Activated naive CD8-positive, alpha-beta T cell treated with anti-CD3 and anti-CD28 coated beads, Interleukin-2, amount 10 ng/mL, durations not matched to agents 7 days and 5 days (primary cell): Measurements from ENCODE around the gene THADA. TPM values are rescaled to one million over a fixed set of nuclear protein-coding genes. Genes with fewer than 3 reads are reported as not detected.

Experiments used
- ATAC-seq: fragments of 150-1000 bp; cut with Tn5 transposase; one replicate; pipeline ENCODE4 v1.10.0; 2021; ENCODE audit warnings: low read depth, moderate library complexity
- POLR2A ChIA-PET: fragments of 350-600 bp; sonication (Branson Sonifier 250); formaldehyde crosslinking; loops from one replicate; lab custom pipeline; 2021; ENCODE audit warnings: antibody characterized with exemption; lab: Charles Lee
- DNase-seq: peaks from one replicate; pipeline ENCODE4 v3.0.0; 2021
- H3K27ac Mint-ChIP-seq: one replicate; pipeline ENCODE4 v1.8.0; 2022; ENCODE audit warnings: mild to moderate bottlenecking, mixed read lengths
- H3K27me3 Mint-ChIP-seq: one replicate; pipeline ENCODE4 v1.8.0; 2022; ENCODE audit warnings: mild to moderate bottlenecking, moderate library complexity, mixed read lengths
- H3K36me3 Mint-ChIP-seq: one replicate; pipeline ENCODE4 v1.8.0; 2021; ENCODE audit warnings: mild to moderate bottlenecking, mixed read lengths
- H3K4me1 Mint-ChIP-seq: one replicate; pipeline ENCODE4 v1.8.0; 2021; ENCODE audit warnings: mixed read lengths
- H3K4me3 Mint-ChIP-seq: one replicate; pipeline ENCODE4 v1.8.0; 2022; ENCODE audit warnings: mild to moderate bottlenecking, moderate library complexity, mixed read lengths
- H3K9me3 Mint-ChIP-seq: one replicate; pipeline ENCODE4 v1.8.0; 2021; ENCODE audit warnings: mixed read lengths
- total RNA-seq, 2 experiments: library from RNA; stranded (reverse); gene quantifications; one replicate each; pipeline ENCODE4 v1.2.3, GENCODE V29; 2021

The THADA gene
- total RNA-seq, 2 experiments from 2014 or later = 30.5 to 30.8 TPM

GRCh38 chr2:43315482-43315881, 280.4 kb downstream of the THADA start:
- no peak for ATAC-seq
- H3K4me1 Mint-ChIP-seq = peaks cover 17% of the 10 kb centered on the region
- H3K9me3 Mint-ChIP-seq = peaks cover 2% of the 10 kb centered on the region
- peaks cover 17% of the 10 kb centered on the region for H3K36me3 Mint-ChIP-seq
- DNase-seq = no peak
- POLR2A ChIA-PET = no interaction called here
- H3K4me3 Mint-ChIP-seq = no peak overlapping the region
- H3K27ac Mint-ChIP-seq = no peak overlapping the region
- H3K27me3 Mint-ChIP-seq = no peaks in the 10 kb centered on the region

- no peak overlapping the region for H3K27ac Mint-ChIP-seq
- no peak overlapping the region for H3K4me3 Mint-ChIP-seq
- peaks cover 15% of the 10 kb centered on the region for H3K36me3 Mint-ChIP-seq
- H3K4me1 Mint-ChIP-seq = peaks cover 17% of the 10 kb centered on the region
- no peak for DNase-seq
- no peaks in the 10 kb centered on the region for H3K27me3 Mint-ChIP-seq
- ATAC-seq = no peak
- peaks cover 2% of the 10 kb centered on the region for H3K9me3 Mint-ChIP-seq
- POLR2A ChIA-PET = no interaction called here
Measured at GRCh38 chr2:43314299-43314927, 281.4 kb downstream of the THADA start.

GRCh38 chr2:43313642-43314017, 282.2 kb downstream of the THADA start:
- Mint-ChIP-seq H3K4me1 (peaks cover 15% of the 10 kb centered on the region), H3K36me3 (peaks cover 12% of the 10 kb centered on the region), H3K27me3 (no peaks in the 10 kb centered on the region), H3K27ac (no peak overlapping the region), H3K4me3 (no peak overlapping the region), H3K9me3 (peaks cover 2% of the 10 kb centered on the region)
- no peak for ATAC-seq
- no peak for DNase-seq
- POLR2A ChIA-PET = no interaction called here

DNA sequence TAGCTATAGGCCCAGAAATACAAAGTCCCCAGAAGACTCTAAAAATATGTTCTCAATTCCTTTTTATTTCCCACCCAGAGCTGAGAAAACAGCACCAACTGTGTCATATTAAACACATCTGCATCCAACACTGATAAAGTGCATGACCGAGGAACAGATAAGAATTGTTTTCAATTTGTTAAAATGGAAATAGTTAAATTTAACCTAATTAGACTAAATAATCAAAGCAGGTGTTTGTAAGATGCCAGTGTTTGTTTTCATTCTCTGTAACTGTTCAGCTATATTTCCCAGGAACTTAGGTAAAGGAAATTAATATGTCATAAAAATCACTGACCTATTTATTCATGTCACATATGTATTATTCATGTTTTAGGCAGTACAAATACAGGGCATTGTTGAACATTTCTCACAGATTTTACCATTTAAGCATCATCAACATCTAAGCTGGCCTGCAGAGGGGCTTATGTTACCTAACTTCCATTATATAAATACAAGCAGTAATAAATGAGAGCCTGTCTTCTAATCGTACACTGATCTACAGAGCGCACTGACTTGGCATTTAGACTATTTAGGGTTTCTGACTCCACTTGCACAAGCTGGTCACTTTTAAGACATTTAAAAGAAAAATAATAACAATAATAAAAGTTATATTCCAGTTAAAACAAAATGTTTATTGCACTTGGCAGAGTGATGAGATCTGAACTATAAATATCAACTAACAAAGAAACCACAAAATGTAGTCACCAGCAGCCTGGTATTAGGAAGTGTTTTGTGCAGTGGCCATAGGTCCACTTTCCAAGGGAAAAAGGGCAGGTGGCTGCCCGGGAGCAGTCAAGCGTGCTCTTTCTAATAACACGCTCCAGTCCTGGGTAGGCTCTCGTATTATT, 282.8 kb downstream of the THADA start:
- ATAC-seq (no peak), DNase-seq (no peak)
- no peaks in the 10 kb centered on the region for H3K27me3 Mint-ChIP-seq
- H3K4me3 Mint-ChIP-seq = no peak overlapping the region
- H3K27ac Mint-ChIP-seq = no peak overlapping the region
- peaks cover 2% of the 10 kb centered on the region for H3K9me3 Mint-ChIP-seq
- H3K36me3 Mint-ChIP-seq = peaks cover 14% of the 10 kb centered on the region
- peaks cover 15% of the 10 kb centered on the region for H3K4me1 Mint-ChIP-seq
- POLR2A ChIA-PET = no interaction called here

DNA sequence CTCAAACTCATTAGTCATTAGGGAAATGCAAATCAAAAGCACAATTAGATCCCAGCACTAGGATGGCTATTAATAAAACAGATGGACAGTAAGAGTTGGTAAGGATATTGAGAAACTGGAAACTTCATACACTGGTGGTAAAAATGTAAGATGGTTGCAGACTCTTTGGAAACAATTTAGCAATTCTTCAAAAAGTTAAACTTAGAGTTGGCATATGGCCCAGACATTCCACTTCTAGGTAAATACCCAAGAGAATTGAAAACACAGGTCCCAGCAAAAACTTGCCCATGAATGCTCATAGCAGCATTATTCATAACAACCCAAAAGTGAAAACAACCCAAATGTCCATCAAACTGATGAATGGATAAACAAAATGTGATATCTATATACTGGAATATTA, 284.6 kb downstream of the THADA start:
- no peak for ATAC-seq
- Mint-ChIP-seq H3K9me3 (peaks cover 2% of the 10 kb centered on the region), H3K4me3 (no peak overlapping the region), H3K27ac (no peak overlapping the region), H3K27me3 (no peaks in the 10 kb centered on the region), H3K4me1 (peaks cover 14% of the 10 kb centered on the region), H3K36me3 (peaks cover 13% of the 10 kb centered on the region)
- no peak for DNase-seq
- POLR2A ChIA-PET = no interaction called here

- peaks cover 10% of the 10 kb centered on the region for H3K36me3 Mint-ChIP-seq
- POLR2A ChIA-PET = no interaction called here
- DNase-seq (no peak), ATAC-seq (no peak)
- H3K27me3 Mint-ChIP-seq = no peaks in the 10 kb centered on the region
- H3K4me3 Mint-ChIP-seq = no peak overlapping the region
- H3K4me1 Mint-ChIP-seq = peaks cover 8% of the 10 kb centered on the region
- no peak overlapping the region for H3K27ac Mint-ChIP-seq
- H3K9me3 Mint-ChIP-seq = peaks cover 2% of the 10 kb centered on the region
Measured at GRCh38 chr2:43309935-43310334, 285.9 kb downstream of the THADA start.

GRCh38 chr2:43307973-43308372, 287.9 kb downstream of the THADA start:
- Mint-ChIP-seq H3K4me1 (peaks cover 11% of the 10 kb centered on the region), H3K9me3 (peaks cover 2% of the 10 kb centered on the region), H3K4me3 (no peak overlapping the region), H3K36me3 (peaks cover 13% of the 10 kb centered on the region), H3K27me3 (no peaks in the 10 kb centered on the region), H3K27ac (no peak overlapping the region)
- POLR2A ChIA-PET = no interaction called here
- DNase-seq (no peak), ATAC-seq (no peak)

DNA sequence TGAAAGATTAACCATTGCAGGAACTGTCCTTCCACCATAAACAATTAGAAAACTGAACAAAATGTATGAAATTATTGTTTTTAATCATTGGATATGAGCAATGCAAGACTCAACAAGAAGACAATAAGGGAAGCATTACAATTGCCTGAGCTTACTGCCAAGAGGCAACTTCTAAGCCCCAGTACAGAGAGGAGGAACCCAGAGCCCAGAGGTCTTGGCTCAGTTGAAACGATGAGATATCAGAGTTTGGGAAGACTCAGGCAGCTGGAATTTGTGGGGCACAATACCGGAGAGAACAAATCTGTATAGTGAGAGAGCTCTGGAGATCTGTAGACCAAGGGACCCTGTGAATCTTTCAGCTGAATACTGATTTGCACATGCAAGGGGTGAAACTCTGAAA, 288.8 kb downstream of the THADA start:
- POLR2A ChIA-PET = no interaction called here
- no peak for ATAC-seq

GRCh38 chr2:43306197-43306596, 289.6 kb downstream of the THADA start:
- Mint-ChIP-seq H3K27ac (no peak overlapping the region), H3K36me3 (peaks cover 13% of the 10 kb centered on the region), H3K4me1 (peaks cover 11% of the 10 kb centered on the region), H3K27me3 (no peaks in the 10 kb centered on the region), H3K9me3 (peaks cover 2% of the 10 kb centered on the region), H3K4me3 (no peak overlapping the region)
- no peak for DNase-seq
- ATAC-seq = no peak
- POLR2A ChIA-PET = no interaction called here

More for the DNA sequence above, 288.8 kb downstream of the THADA start:
- no peaks in the 10 kb centered on the region for H3K27me3 Mint-ChIP-seq
- no peak overlapping the region for H3K4me3 Mint-ChIP-seq
- no peak overlapping the region for H3K27ac Mint-ChIP-seq
- peaks cover 2% of the 10 kb centered on the region for H3K9me3 Mint-ChIP-seq
- H3K4me1 Mint-ChIP-seq = peaks cover 11% of the 10 kb centered on the region
- peaks cover 13% of the 10 kb centered on the region for H3K36me3 Mint-ChIP-seq
- DNase-seq = no peak

- no peaks in the 10 kb centered on the region for H3K27me3 Mint-ChIP-seq
- H3K4me1 Mint-ChIP-seq = peaks cover 11% of the 10 kb centered on the region
- peaks cover 11% of the 10 kb centered on the region for H3K36me3 Mint-ChIP-seq
- peaks cover under 1% of the 10 kb centered on the region for H3K9me3 Mint-ChIP-seq
- POLR2A ChIA-PET = no interaction called here
- DNase-seq (no peak), ATAC-seq (no peak)
- H3K4me3 Mint-ChIP-seq = no peak overlapping the region
- no peak overlapping the region for H3K27ac Mint-ChIP-seq
Measured at GRCh38 chr2:43305517-43305916, 290.3 kb downstream of the THADA start.

DNA sequence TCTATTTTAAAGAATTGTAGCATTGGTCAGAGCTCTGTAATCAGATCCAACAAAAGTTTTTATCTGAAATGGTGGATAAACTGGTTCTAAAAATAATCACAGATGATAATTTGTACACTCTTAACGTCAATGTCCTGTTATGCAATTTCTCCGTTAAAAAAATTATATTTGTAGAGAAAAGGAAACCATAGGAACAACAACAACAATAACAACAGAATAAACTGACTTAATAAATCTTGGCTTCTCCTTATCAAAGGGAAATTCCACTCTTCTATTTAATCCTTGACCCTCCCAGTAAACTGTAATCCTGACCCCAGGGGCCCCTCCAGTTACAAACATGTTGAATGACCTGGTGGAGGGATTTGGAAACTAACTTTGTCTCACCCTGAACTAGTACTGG, 290.8 kb downstream of the THADA start:
- POLR2A ChIA-PET = no interaction called here
- Mint-ChIP-seq H3K9me3 (no peaks in the 10 kb centered on the region), H3K4me1 (peaks cover 11% of the 10 kb centered on the region), H3K4me3 (no peak overlapping the region), H3K36me3 (peaks cover 10% of the 10 kb centered on the region), H3K27me3 (no peaks in the 10 kb centered on the region), H3K27ac (no peak overlapping the region)
- no peak for DNase-seq
- no peak for ATAC-seq

GRCh38 chr2:43303889-43304288, 291.9 kb downstream of the THADA start:
- DNase-seq (no peak), ATAC-seq (no peak)
- H3K4me3 Mint-ChIP-seq = no peak overlapping the region
- no peaks in the 10 kb centered on the region for H3K27me3 Mint-ChIP-seq
- H3K27ac Mint-ChIP-seq = no peak overlapping the region
- H3K4me1 Mint-ChIP-seq = peaks cover 11% of the 10 kb centered on the region
- H3K9me3 Mint-ChIP-seq = no peaks in the 10 kb centered on the region
- POLR2A ChIA-PET = no interaction called here
- peaks cover 10% of the 10 kb centered on the region for H3K36me3 Mint-ChIP-seq

DNA sequence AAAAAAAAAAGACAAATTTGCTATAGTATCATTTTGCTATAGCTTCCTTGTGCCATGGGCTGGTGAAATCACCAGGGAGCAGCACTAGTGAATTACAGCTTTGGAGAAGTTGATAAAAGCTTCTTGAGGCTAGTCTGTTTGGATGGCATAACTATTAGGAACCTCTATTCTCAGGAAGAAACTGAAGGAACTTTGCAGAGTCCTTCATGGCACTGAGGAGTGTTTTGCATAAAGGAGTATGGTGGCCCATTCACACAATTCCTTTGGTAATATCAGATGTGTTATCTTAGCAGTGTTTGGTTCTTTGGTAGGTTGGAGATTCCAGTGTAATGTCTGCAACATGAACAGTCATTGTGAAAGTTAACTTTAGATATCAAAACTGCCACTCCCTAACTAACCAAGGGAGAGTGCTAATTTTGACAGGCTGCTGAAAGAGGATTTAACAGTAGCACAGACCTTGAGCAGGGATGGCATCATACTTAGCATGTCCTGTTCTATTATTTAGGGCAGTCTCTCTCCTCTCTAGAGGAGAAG, 292.8 kb downstream of the THADA start:
- no peak for ATAC-seq
- POLR2A ChIA-PET = interaction anchor here (0.6 kb wide), 1 partner anchor 375 kb away, joined by 3 read pairs; no protein-coding TSS in a partner anchor
- Mint-ChIP-seq H3K27me3 (no peaks in the 10 kb centered on the region), H3K9me3 (no peaks in the 10 kb centered on the region), H3K4me3 (no peak overlapping the region), H3K4me1 (peaks cover 11% of the 10 kb centered on the region), H3K27ac (no peak overlapping the region), H3K36me3 (peaks cover 12% of the 10 kb centered on the region)
- no peak for DNase-seq
